ENCODE results near the gene DGKG.

DNA sequence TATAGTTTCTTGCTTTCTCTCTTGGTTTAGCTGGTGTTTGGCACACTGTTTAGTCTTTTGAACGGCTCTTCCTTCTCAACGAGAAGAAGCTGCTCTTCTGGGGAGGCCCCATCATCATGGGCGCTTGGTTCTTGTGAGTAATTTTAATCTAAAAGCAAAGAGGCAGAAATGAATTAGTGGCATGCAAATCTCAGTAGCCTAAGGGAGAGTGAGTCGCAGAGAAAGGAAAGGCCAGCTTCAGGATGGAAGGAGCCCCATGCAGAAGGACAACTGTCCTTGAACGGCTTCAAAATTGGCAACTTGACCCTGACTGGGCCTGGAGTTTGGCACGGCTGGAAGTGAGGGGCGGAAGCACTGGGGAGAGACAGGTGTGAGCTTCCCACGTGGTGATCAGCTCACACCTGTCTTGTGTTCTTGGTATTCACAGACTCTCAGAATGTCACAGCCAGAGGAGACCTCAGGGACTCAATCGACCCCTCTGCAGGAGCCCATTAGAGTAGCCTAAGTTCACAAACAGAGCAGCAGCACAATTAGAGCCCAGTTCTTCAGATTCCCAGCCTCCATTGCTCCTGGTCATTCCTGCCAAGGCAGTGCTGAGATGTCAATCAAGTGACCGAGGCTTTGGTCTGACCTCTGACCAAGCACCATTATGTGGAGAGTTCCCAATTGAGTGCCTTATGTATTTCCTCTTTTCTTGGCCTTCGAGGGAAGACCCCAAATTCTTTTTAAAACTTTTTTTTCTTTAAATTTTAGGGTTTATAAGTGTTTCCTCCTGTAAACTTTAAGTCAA lies 211.8 kb downstream of the DGKG start:
- TF ChIP-seq, protein P1, sequence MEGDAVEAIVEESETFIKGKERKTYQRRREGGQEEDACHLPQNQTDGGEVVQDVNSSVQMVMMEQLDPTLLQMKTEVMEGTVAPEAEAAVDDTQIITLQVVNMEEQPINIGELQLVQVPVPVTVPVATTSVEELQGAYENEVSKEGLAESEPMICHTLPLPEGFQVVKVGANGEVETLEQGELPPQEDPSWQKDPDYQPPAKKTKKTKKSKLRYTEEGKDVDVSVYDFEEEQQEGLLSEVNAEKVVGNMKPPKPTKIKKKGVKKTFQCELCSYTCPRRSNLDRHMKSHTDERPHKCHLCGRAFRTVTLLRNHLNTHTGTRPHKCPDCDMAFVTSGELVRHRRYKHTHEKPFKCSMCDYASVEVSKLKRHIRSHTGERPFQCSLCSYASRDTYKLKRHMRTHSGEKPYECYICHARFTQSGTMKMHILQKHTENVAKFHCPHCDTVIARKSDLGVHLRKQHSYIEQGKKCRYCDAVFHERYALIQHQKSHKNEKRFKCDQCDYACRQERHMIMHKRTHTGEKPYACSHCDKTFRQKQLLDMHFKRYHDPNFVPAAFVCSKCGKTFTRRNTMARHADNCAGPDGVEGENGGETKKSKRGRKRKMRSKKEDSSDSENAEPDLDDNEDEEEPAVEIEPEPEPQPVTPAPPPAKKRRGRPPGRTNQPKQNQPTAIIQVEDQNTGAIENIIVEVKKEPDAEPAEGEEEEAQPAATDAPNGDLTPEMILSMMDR (IDR thresholded peaks at IDR 0.05) = no peak
- no peak for TF ChIP-seq POLR2A (IDR thresholded peaks at IDR 0.05)

Measured in Peyer's patch (tissue), 4 donors.